Activated T-cell treated with anti-CD3 and anti-CD28 coated beads for 24 hours (primary cell): Measurements from ENCODE around the gene CYP46A1.

Experiments
- DNase-seq: peaks from one replicate; pipeline ENCODE4 v3.0.0-alpha.2; 2020; ENCODE audit warnings: low read depth

CYP46A1 gene

GRCh38 chr14:99688210-99688581, 4.1 kb downstream of the CYP46A1 start:
- no peak for DNase-seq

GRCh38 chr14:99688629-99689028, 4.5 kb downstream of the CYP46A1 start:
- no peak for DNase-seq

- no peak for DNase-seq
Observed at GRCh38 chr14:99689266-99690236, 5.5 kb downstream of the CYP46A1 start.

GRCh38 chr14:99690636-99691035, 6.5 kb downstream of the CYP46A1 start:
- DNase-seq = no peak

DNA sequence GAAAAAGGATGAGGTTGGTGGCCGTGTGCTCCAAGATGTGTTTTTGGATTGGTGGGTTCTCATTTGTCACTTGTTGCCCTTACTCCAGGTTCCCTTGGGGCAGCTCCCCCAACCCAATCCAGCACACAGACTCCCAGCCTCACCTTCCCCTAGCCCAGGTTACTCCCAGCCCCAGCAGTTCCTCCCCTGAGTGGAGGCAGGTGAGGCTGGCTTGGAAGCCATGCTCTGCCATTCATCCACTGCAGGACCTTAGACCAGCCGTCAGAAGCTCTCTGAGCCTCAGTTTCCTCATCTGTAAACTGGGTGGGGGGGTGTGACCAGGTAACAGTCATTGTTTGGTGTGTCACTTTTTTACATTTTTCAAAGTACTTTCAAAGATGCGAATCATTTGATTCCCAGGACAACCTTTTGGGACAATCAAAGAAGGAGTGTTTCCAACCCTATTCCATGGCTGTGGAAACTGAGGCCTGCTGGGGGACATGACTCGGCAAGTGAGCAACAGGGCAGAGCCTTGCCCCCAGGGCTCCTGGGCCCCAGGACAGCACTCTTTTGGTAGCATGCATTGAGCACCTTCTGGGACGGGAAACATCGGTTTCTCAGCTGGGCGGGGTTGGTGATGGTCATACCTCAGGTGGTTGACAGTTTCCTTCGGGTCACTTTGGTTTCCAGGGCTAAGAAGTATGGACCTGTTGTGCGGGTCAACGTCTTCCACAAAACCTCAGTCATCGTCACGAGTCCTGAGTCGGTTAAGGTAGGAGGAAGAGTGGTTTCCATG, 7.2 kb downstream of the CYP46A1 start:
- no peak for DNase-seq

DNA sequence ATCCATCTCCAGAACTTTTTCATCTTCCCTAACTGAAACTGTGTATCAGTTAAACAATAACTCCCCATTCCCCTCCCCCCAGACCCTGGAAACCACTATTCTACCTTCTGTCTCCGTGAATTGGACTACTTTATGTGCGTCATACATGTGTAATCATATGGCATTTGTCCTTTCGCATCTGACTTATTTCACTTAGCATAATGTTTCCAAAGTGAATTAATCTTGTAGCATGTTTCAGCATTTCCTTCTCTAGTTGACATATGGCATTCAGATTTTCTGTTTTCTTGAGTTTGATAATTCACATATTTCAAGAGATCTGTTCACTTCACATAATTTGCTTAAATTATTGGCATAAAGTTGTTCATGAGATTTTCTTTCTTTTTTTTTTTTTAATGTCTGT, 9.8 kb downstream of the CYP46A1 start:
- no peak for DNase-seq

DNA sequence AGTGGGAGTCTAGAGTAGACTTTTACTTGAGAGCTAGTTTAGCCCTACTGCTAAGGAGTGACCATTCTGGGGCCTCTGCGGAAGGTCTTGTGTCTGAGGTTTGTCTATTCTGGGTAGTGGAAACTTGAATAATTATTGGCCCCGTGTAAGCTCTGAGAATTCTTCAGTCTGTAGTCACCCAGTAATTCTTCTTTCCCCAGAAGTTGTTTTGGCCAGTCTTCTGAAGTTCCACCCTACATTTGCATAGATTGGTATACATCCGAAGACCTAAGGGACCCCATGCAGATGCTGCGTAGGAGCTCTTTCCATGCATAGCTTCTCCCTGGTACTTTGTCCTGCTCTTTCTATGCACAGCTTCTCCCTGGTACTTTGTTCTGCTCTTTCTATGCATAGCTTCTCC, 12.8 kb downstream of the CYP46A1 start:
- DNase-seq = no peak

DNA sequence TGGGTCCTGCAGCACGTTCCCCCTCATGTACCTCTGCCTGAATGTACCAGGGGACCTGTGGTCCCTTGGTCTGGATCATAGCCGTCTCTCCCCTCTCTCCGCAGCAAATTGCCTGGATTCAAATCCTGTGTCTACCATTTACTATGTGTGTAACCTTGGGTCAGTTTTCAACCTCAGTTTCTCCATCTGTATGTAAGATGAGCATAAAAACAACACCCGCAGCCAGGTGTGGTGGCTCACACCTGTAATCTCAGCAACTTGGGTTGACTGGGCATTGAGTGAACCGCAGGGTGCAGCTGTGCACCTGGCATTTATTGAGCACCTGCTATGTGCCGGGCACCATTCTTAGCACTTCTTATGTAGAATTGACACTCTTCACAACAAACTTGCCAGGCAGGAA, 14.1 kb downstream of the CYP46A1 start:
- DNase-seq = no peak

GRCh38 chr14:99698642-99699041, 14.5 kb downstream of the CYP46A1 start:
- DNase-seq = no peak

DNA sequence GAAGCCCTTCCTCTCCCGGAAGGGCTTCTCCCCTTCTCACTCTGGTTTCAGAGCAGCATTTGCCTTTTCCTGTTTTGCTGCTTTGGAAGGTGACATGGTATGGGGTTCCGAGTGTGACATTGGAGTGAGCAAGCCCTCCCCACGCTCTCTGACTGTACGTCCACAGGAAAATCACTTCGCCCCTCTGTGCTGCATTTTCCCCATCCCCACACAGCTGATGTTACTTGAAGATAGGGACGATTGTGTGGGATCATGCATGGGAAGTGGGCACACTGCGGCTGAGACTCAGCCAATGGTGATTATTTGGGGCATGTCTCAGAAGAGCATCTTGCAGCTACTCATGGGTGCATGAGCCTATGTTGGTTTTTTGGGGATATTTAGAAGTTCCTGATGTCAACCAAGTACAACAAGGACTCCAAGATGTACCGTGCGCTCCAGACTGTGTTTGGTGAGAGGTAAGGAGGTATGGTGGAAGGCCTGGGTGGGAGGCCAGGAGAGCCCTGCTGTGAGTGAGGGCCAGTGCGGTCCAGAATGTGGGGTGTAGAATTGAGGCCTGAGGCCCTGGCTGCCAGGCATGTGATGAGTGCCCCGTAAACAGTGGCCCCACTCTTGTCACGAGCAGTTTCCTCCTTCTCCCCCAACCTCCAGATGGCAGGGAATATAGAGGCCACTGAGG, 15.1 kb downstream of the CYP46A1 start:
- DNase-seq = no peak

DNA sequence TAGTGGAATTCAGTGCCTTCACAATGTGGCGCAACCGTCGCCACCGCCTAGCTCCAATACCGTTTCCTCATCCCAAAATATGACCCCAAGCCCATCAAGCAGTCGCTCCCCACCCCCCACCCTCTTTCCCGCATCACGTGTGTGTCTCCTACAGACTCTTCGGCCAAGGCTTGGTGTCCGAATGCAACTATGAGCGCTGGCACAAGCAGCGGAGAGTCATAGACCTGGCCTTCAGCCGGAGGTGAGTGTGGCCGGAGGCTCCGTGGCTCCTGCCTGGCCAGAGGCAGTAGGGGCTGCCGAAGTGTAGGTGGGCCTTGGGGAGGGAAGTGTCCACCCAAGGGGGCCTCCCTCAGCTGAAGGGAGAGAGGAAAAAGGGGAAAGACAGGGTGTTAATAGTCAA, 15.8 kb downstream of the CYP46A1 start:
- no peak for DNase-seq

DNA sequence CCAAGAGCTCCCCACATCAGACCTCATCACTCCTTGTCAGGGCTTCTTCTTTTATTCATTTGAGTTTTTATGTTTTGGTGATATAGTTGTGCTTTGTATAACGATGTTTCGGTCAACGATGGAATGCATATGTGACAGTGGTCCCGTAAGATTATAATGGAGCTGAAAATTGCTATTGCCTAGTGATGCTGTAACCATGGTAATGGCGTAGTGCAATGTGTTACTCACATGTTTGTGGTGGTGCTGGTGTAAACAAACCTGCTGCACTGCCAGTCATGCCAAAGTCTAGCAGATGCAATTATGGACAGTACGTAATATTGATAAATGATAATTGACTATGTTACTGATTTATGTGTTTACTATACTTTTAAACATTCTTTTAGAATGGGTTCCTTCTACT, 16.3 kb downstream of the CYP46A1 start:
- no peak for DNase-seq

DNA sequence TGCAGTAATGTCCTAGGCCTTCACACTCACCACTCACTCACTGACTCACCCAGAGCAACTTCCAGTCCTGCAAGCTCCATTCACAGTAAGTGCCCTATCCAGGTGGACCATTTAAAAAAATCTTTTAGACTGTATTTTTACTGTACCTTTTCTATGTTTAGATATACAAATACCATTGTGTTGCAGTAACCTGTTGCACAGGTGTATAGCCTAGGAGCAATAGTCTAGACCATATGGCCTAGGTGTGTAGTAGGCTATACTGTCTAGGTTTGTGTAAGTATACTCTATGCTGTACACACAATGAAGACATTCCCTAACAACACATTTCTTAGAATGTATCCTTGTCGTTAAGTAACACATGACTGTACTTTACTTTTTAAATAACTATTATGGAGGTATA, 17.2 kb downstream of the CYP46A1 start:
- DNase-seq = no peak

DNA sequence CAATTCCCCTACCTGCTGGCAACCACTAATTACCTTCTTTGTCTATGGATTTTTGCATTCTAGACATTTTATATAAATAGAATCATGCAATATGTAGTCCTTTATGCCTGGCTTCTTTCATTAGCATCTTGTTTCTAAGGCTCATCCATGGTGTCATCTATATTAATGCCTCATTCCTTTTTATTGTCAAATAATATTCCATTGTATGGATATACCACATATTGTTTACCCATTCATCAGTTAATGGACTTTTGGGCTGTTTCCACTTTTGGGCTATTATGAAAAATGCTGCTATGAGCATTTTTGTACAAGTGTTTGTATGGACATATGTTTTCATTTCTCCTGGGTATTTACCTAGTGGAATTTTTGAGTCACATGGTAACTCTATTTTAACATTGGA, 18.0 kb downstream of the CYP46A1 start:
- DNase-seq = no peak

DNA sequence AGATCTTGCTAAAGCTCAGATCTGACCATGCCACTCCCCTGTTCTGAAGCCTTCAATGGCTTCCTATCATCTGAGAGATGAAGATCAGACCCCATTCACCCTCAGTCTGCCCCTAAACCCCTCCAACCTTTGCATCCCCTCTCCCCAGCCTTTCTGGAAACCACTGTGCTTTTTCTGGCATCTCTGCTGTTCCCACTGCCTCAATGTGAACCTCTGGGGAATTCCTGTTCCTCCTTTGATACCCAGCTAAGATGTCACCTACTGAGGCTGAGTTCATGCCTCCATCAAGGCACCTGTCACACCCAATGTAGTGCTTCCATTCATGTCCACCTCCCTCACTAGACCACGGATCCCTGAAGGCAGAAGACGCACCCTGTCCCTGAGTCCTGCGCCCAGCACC, 19.3 kb downstream of the CYP46A1 start:
- DNase-seq = no peak

DNA sequence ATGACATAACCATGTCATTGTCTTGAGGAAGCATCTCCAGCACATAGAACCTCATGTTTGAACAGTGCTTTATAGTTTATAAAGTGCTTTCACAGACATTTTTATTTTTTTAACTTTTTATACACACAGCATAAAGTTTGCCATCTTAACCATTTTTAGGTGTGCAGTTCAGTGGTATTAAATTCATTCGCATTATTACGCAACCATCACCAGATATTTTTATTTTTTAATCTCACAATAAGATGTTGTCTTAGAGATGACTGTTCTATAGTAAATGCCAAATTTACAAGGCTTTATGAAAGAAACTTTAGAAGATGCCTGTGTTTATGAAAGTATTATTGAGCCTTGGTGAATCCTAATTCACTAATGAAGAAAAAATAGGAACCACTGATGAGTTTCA, 19.9 kb downstream of the CYP46A1 start:
- DNase-seq = no peak

- DNase-seq = no peak
Observed at GRCh38 chr14:99706107-99706900, 22.2 kb downstream of the CYP46A1 start.

- no peak for DNase-seq
Observed at GRCh38 chr14:99707420-99707819, 23.3 kb downstream of the CYP46A1 start.

- DNase-seq = no peak
Observed at GRCh38 chr14:99707921-99708320, 23.8 kb downstream of the CYP46A1 start.

- DNase-seq = no peak
Observed at GRCh38 chr14:99708449-99708848, 24.4 kb downstream of the CYP46A1 start.

GRCh38 chr14:99713972-99714371, 29.9 kb downstream of the CYP46A1 start:
- DNase-seq = no peak
